Measurements from ENCODE around the gene CTLA4.

The CTLA4 gene

DNA sequence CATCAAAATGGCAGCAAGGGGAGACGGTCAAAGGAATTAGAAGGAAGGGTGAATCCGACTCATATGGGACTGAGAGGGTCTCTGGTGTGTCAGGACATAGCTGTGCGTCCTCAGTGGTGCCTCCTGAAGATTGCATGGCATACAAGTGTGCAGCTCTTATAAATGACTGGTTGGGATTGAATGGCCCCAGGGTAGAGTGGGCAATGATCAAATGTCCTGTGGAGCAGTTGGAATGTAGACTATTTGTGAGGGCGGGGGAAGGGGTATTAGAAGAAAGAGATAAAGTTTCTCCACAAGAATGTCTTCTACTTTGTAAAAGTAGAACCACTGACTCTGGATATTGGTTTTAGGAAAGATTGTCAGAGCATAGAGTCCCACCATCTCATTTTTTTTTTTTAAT is 24.6 kb downstream of the CTLA4 start:
- no peak for FAIRE-seq

DNA sequence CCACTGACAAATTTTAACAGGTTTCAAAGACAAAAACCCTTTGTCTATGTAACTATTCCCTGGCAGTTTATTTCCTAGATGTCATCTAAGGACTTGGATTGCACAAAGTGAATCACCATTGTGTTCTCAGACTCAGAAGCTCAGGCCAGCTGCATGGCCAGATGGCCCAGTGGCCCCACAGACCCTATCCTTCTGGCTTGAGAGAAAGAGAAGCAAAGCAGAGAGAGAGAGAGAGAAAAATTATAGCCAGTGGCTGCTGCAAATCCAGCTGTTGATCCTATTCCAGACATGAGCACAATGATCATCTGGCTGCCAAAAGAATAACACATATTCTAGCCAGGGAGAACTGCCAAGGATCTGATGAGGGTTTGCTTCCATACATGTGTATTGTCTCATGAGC is 25.8 kb downstream of the CTLA4 start:
- no peak for FAIRE-seq

DNA sequence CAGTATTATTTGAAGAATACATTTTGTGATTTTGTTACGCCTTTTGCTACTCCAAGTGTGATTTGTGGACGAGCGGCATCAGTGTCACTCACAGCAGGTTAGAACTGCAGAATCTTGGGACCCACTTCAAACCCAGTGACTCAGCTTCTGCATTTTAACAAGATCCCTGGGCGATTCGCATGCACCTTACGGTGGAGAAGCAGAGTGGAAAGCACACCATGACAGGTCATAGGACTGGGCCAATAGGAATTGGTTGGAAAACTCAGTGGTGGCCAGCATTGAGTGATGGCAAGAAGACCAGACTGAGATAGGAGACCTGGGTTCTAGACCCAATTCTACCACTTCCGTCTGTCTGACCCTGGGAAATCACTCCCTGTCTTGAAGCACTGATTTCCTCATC is 26.3 kb downstream of the CTLA4 start:
- FAIRE-seq: no peak

DNA sequence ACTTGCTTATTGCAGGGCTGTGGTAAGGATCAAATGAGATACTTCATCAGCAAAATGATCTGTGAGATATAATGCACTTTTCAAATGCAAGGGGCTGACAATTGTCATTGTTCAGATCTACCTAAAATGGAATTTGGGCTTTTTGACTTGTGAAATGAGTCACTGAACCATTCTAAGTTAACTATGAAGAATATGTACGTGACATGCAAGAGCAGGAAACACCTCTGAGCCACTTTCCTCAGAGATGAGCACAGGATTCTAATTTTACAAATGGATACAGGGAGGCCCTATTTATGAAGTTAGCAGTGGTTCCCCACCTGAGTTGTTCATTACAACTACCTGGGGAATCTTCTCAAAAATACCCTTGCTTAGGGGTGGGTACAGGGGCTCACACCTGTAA is 26.7 kb downstream of the CTLA4 start:
- no peak for FAIRE-seq

DNA sequence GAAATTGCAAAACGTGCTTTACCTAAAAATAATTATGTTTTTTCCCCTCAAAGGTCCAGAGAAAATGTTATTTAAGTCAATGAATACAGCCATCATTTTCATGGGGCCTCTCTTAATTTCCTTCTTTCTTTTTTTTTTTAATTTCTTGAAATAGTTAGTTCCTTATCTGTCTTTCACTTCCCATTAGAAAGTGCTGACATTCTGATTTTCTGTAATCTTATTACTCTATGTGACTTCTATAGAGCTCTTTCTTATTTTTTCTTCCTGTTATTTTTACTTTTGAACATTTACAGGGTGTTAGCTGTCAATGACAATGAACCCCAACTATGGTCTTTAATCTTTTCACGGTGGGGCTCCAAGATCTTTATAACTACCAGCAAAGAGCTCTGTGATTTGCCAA is 30.0 kb downstream of the CTLA4 start:
- no peak for FAIRE-seq

DNA sequence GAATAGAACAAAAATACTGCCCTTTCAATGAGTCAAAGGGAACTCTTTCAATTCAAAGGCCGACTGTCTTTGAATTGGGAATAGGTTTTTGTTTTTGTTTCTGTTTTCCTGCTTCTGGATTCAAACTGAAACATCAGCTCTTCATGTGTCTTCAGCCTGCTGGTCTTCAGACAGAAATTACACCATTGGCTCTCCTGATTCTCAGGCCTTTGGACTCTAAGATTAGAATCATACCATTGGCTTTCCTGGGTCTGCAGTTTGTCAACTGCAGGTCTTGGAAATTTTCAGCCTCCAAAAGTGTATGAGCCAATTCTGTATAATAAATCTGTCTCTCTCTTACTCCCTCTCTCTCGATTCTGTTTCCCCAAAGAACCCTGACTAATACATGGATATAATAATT is 31.1 kb downstream of the CTLA4 start:
- FAIRE-seq: no peak

DNA sequence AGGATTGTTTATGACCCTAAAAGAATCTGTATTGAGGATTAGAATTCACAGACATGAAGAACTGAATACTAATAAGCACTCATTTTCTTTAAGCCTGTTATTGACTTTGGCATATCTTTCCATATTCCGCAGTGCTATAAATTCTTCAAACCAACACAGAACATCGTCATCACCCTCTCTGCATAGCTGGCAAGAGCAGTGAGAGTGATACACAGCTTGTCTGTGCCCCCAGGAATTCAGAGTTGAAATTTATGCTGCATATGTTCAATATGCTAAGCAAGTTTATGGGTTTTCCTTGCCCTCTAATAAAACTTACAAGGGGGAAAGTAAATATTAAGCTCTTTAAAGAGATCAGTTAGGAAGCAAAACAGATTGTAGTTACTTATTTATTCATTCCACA is 32.7 kb downstream of the CTLA4 start:
- no peak for FAIRE-seq

DNA sequence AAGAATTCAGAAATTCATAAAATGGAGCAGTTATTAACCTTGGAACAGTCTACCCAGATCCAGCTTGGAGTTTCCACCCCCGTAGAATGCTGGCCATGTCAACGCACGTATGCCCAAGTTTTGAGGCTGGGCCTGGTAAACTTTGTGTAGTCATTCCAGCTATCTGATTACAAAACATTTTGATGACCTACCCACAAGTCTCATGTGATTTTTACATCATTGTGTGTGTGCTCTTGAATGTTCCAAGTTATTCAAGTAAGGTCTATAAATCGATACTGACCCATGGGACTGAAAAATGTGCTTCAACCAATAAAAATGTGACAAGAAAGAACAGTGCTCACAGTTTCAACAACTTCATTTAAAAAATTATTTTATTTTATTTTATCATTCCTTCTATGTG is 36.5 kb downstream of the CTLA4 start:
- no peak for FAIRE-seq

DNA sequence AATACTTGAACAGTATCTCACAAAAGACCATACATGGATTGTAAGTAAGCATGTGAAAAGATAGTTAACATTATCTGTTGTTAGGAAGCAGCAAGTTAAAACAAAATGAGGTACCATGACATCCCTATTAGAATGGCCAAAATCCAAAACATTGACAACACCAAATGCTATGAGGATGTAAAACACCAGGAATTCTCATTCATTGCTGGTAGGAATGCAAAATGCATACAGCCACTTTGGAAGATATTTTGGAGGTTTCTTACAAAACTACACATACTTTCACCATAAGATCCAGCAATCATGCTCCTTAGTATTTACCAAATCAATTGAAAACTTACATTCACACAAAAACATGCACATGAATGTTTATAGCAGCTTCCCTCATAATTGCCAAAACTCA is 38.1 kb downstream of the CTLA4 start:
- no peak for FAIRE-seq

DNA sequence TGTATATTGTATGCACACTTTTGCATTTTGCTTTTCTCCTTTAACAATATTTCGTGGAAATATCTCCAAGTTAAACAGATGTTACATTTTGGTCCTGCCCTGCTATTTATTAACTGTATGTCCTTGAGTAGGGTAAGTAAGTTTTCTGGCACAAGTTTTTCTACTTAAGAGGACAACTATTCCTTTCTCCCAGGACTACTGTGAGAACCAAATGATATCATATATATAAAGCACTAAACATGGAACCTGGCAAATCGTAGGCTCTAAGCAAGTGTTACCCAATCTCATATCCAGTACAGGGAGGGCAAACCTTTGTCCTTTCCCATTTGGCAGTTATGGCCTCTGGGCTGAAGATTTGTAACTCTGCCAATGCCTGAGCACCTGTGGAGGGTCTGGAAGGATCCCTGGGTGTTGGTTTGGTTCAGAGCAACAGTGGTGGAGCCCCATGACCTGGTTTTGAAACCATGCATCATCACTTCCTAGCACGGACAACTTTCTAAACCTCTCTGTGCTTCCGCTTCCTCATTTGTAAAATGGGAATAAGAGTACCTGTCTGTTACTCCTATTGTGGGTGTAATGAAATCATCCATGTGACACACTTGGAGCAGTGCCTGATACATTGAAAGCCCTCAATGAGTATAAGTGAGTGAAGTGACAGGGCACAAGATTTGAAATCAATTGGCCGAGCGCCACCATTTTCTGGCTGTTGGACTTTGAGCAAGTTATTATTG is 40.7 kb downstream of the CTLA4 start:
- no peak for FAIRE-seq

DNA sequence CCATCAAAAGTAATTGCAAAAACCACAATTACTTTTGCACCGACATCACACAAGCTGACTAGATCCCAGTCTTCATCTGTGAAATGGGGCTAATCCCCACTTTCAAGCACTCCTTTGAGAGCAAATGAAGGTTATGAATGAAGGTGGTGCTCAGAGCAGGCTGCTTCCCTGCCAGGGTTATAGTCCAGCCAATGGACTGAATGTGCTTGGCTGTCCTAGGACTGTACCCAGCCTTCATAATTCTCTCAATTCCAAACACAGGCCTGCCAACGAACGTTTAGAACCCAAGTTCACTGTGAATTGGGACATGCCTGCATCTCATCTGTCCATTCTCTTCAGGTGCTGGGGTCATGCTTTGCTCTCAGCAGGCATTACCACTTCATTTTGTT is 41.2 kb downstream of the CTLA4 start:
- FAIRE-seq: no peak

DNA sequence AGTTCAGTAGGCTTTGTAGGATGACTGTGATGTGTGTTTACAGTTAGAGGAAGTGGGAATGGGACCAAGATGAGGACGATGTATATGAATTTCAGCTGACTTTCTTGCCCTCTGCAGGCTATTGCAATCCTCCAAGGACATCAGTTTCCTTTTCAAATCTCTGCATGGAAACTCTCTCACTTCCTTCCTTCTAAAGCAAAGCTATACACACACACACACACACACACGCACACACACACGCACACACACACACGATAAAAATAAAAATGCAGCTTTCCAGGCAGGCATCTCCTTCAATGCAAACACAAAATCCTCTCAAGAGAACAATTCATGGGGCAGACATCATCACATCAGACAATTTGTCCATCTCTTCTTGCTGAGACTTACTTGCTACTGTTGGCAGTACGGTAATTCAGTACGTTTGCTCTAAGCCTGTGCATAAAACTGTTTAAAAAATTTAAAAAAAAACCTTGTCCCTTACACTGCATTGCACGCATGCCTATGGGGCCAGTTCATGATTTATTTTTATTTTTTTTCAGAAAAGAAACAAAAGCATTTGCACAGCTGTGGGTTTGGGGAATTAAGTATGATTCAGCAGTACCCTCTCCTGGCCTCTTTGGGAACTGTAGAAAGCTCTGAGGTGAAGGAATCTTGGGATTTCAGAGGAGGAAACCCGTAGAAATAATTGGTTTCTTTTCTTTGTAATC is 41.8 kb downstream of the CTLA4 start:
- FAIRE-seq: peak; percentile 84

DNA sequence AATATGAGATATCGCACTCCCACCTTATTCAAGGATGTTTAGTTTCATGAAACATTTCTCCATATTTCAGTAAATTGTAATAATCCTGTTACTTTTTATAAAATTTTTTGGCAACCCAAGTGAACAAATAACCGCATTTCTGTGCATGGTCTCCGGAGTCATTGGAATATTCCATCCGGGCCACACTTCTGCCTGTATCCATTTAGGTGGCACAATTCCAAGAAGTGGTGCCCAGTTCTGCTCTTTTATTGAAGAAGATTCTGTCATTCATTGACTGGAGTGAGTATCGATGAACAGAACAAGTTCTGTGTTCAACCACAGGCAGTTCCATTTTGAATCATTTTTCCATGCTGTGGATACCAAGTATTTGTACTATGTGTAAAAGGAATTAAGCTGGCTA is 42.4 kb downstream of the CTLA4 start:
- no peak for FAIRE-seq

DNA sequence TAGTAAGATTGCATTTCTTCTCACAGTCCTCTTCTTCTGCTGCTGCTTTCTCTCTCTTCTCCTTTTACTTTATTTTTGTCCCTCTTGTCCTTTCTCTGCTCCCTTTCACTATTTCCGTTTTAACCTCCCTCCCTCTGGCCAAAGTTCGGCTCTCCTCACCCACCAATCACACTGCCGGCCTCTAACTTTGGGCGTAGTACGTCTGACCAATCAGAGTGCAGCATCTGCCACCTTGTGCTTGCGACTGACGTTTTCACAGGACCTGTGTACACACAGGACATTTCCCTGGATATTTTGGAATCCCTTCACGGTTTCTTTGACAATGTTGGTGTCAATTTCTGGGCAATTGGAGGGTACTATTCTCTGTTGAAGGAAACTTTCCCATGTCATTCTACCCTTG is 46.4 kb downstream of the CTLA4 start:
- FAIRE-seq: no peak

DNA sequence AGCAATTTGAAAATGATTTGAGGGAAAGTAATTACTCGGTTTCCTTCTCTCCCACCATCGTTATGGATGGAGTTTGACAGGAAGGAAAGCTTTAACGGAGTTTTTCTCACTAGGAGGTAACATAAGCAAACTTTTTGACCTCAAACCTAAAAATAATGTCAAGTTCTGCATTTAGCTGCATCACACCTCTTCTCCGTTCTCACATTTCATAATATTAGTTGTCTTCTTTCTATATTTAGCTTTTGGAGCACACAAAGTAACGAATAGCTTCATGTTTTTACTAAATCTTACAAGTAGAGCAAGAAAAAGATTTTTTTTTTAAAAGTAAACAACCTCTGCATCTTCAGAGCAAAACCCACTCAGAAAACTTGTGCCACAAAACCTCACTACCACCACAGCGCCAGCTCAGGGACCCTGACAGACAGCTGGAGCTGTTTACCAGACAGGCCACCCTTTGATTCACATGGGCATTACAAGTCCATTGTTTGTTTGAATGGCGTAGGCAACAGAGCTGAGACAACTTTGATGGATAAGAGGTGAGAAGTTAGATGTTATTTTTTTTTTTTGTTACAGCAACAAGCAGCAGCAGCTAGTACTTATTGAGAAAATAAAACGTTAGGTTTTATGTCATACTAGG is 47.1 kb downstream of the CTLA4 start:
- no peak for FAIRE-seq

DNA sequence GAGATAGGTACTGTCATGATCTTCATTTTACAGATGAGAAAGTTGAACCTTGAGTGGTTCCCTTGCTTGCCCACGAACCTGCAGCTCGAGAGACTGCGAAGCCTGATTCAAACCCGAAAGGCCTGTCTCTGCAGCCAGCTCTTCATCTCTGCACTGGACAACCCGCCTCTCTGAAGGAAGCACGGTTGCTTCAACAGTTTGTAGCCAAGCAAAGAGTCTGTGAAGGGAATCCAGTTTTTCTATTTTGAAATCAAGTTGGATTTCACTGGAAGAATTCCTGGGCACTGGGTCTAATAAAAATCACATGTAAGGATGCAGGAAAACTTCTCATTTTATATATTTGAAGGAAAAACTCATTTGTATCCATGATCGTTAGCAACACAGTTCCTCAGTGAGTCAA is 47.7 kb downstream of the CTLA4 start:
- no peak for FAIRE-seq

DNA sequence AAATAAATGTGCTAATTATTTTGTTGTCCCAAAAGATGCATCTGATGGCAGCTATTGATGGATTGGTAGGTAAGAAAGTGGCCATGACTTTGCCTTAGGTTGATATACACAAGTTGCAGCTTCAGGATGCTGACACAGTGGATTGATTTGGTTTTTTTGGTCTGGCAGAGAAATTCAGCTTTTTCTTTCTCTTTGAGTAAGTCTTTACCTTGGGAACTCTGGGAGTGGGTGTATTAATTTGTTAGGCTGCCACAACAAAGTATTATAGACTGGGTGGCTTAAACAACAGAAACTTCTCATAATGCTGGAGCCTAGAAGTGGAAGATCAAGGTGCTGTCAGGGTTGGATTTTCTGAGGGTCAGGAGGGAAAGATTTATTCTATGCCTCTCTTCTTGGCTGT is 49.2 kb downstream of the CTLA4 start:
- FAIRE-seq: no peak

DNA sequence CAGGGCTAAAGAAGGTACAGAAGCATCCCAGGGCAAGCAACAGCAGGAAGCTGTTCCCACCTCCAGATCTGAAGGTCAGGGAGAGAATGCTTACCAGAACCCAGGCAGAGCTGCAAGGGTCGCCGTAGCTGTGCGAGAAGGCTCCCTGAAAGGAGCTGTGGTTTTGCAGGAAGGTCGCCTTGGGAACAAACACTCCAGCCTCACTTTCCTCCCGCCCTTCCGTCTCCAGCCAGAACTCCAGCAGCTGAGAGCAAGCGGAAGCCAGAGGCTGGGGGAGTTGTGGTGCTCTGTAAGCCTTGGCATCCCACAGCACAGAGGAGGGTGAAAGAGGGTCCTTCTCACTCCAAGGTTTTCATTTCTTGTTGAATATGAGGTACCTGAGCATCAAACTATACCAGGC is 50.7 kb downstream of the CTLA4 start:
- FAIRE-seq: no peak

DNA sequence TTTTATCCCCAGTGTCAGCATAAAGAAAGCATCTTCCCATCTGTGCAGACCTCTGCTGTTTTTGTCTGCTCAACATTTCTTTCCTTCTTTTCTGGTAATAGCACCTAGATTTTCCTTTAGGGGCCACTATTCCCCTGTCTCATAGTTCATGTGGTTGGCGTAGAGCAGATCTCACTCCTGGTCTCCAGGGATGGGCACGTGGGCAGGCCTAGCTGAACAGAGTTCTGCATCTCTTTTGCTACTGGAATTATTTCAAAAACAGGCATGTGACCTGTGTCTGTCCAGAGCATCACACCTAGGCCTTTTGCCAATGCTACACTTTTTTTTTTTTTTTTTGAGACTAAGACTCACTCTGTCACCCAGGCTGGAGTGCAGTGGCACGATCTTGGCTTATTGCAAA is 51.3 kb downstream of the CTLA4 start:
- FAIRE-seq: no peak

Data from endometrium (tissue), 2 donors.